ENCODE data around the gene NEAT1. TPM values are rescaled to one million over a fixed set of nuclear protein-coding genes. Genes with fewer than 3 reads are reported as not detected.

The NEAT1 gene
- total and polyA plus RNA-seq, 9 of the 15 experiments (the other 6 are each of a cell fraction or from before 2014, with no cell fraction given): 20.1 to 389 (median 62.8) TPM

GRCh38 chr11:65454696-65455456, 32.3 kb downstream of the NEAT1 start (continued):
- no peak for TF ChIP-seq ATF6 (CRISPR knock-in tag; IDR thresholded peaks at IDR 0.05)
- TF ChIP-seq NELFE (IDR thresholded peaks at IDR 0.05; ENCODE audit: insufficient read depth, insufficient read length): no peak
- TF ChIP-seq SMARCE1 (IDR thresholded peaks at IDR 0.05): 0 out of 2 replicates have a peak, but pooled peaks have one; percentile 33
- no peak for TF ChIP-seq HBP1 (CRISPR knock-in tag; IDR thresholded peaks at IDR 0.05)
- TF ChIP-seq MBD2 (IDR thresholded peaks at IDR 0.05; ENCODE audit: borderline replicate concordance, low read depth): 0 out of 2 replicates have a peak, but pooled peaks have one; percentile 47
- TF ChIP-seq NRF1 (conservative IDR thresholded peaks at IDR 0.05 in 1 of 2, IDR thresholded peaks at IDR 0.05 in 1 of 2): peak; percentile 98
- TF ChIP-seq CC2D1A (IDR thresholded peaks at IDR 0.05): peak; percentile 99
- 0 out of 2 replicates have a peak, but pooled peaks have one; percentile 10 for TF ChIP-seq ZEB2 (IDR thresholded peaks at IDR 0.05)
- no peak for TF ChIP-seq MTF1 (CRISPR knock-in tag; IDR thresholded peaks at IDR 0.05; ENCODE audit: borderline replicate concordance)
- TF ChIP-seq EWSR1 (IDR thresholded peaks at IDR 0.05; ENCODE audit: borderline replicate concordance, low read depth, partially characterized antibody): no peak
- TF ChIP-seq ZNF740 (CRISPR knock-in tag; IDR thresholded peaks at IDR 0.05): no peak
- TF ChIP-seq ZNF740 (tag; IDR thresholded peaks at IDR 0.05): no peak
- no peak for TF ChIP-seq ARHGAP35 (IDR thresholded peaks at IDR 0.05; ENCODE audit: partially characterized antibody)
- peak; percentile 58; the same call in 1 of the 2 replicates for TF ChIP-seq CGGBP1 (CRISPR knock-in tag; IDR thresholded peaks at IDR 0.05)
- no peak; the same call in 1 of the 2 replicates for TF ChIP-seq HCFC1 (IDR thresholded peaks at IDR 0.05; ENCODE audit: low read depth, low read length)
- TF ChIP-seq IRF9 (tag; IDR thresholded peaks at IDR 0.05): no peak
- no peak for TF ChIP-seq ZNF3 (CRISPR knock-in tag; IDR thresholded peaks at IDR 0.05)
- 0 out of 2 replicates have a peak, but pooled peaks have one; percentile 14 for TF ChIP-seq SMC3 (conservative IDR thresholded peaks at IDR 0.05; ENCODE audit: insufficient read depth, low read depth, low read length)
- TF ChIP-seq NR2C1 (IDR thresholded peaks at IDR 0.05): no peak
- TF ChIP-seq NR2C1 (tag; IDR thresholded peaks at IDR 0.05): no peak
- no peak for TF ChIP-seq ZFP1 (CRISPR knock-in tag; IDR thresholded peaks at IDR 0.05)
- no peak for TF ChIP-seq HOMEZ (CRISPR knock-in tag; IDR thresholded peaks at IDR 0.05)

Data from K562 (cell line).